ENCODE data around the gene KRT9. TPM values are rescaled to one million over a fixed set of nuclear protein-coding genes. Genes with fewer than 3 reads are reported as not detected.

KRT9 gene
- total and polyA plus RNA-seq, 2 of the 13 experiments (the other 11 are each of a cell fraction or from before 2014, with no cell fraction given): not detected

- TF ChIP-seq CCDC6 (CRISPR knock-in tag; IDR thresholded peaks at IDR 0.05) (0 out of 2 replicates have a peak, but pooled peaks have one; percentile 59), SMAD9 (CRISPR knock-in tag; IDR thresholded peaks at IDR 0.05) (no peak), MIXL1 (CRISPR knock-in tag; IDR thresholded peaks at IDR 0.05) (0 out of 2 replicates have a peak, but pooled peaks have one; percentile 37), AGO2 (optimal IDR thresholded peaks at IDR 0.05; ENCODE audit: low read depth, low read length) (no peak), DZIP1 (CRISPR knock-in tag; IDR thresholded peaks at IDR 0.05) (no peak), ZNF574 (CRISPR knock-in tag; IDR thresholded peaks at IDR 0.05) (peak; percentile 41), MEIS2 (CRISPR knock-in tag; IDR thresholded peaks at IDR 0.05) (no peak), DDIT3 (CRISPR knock-in tag; IDR thresholded peaks at IDR 0.05) (no peak)
- TF ChIP-seq, protein P1, sequence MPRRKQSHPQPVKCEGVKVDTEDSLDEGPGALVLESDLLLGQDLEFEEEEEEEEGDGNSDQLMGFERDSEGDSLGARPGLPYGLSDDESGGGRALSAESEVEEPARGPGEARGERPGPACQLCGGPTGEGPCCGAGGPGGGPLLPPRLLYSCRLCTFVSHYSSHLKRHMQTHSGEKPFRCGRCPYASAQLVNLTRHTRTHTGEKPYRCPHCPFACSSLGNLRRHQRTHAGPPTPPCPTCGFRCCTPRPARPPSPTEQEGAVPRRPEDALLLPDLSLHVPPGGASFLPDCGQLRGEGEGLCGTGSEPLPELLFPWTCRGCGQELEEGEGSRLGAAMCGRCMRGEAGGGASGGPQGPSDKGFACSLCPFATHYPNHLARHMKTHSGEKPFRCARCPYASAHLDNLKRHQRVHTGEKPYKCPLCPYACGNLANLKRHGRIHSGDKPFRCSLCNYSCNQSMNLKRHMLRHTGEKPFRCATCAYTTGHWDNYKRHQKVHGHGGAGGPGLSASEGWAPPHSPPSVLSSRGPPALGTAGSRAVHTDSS (CRISPR knock-in tag; conservative IDR thresholded peaks at IDR 0.05): no peak
- TF ChIP-seq, protein P2, sequence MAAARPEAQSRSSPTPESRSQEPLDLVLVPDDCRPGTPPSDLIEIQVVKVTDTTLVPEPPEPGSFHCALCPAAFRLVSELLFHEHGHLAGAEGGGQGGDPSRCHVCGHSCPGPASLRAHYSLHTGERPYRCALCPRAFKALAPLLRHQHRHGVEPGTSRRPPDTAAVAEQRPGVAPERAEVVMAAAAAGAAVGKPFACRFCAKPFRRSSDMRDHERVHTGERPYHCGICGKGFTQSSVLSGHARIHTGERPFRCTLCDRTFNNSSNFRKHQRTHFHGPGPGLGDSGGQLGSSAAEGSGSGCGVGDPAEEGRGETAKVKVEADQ (CRISPR knock-in tag; IDR thresholded peaks at IDR 0.05; ENCODE audit: borderline replicate concordance): no peak
- TF ChIP-seq, protein P3, sequence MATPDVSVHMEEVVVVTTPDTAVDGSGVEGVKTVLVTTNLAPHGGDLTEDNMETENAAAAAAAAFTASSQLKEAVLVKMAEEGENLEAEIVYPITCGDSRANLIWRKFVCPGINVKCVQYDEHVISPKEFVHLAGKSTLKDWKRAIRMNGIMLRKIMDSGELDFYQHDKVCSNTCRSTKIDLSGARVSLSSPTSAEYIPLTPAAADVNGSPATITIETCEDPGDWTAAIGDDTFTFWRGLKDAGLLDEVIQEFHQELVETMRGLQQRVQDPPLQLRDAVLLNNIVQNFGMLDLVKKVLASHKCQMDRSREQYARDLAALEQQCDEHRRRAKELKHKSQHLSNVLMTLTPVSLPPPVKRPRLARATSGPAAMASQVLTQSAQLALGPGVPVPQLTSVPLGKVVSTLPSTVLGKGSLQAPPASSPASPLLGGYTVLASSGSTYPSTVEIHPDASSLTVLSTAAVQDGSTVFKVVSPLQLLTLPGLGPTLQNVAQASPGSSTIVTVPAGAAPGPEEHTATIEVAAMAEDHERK (CRISPR knock-in tag; IDR thresholded peaks at IDR 0.05; ENCODE audit: low read depth): no peak
- TF ChIP-seq, protein P4, sequence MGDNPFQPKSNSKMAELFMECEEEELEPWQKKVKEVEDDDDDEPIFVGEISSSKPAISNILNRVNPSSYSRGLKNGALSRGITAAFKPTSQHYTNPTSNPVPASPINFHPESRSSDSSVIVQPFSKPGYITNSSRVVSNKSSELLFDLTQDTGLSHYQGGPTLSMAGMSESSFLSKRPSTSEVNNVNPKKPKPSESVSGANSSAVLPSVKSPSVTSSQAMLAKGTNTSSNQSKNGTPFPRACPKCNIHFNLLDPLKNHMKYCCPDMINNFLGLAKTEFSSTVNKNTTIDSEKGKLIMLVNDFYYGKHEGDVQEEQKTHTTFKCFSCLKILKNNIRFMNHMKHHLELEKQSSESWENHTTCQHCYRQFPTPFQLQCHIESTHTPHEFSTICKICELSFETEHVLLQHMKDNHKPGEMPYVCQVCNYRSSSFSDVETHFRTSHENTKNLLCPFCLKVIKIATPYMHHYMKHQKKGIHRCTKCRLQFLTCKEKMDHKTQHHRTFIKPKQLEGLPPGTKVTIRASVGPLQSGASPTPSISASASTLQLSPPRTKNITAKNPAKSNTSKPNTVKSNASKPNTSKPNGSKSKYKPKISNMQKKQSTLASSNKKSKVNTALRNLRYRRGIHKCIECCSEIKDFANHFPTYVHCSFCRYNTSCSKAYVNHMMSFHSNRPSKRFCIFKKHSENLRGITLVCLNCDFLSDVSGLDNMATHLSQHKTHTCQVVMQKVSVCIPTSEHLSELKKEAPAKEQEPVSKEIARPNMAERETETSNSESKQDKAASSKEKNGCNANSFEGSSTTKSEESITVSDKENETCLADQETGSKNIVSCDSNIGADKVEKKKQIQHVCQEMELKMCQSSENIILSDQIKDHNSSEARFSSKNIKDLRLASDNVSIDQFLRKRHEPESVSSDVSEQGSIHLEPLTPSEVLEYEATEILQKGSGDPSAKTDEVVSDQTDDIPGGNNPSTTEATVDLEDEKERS (CRISPR knock-in tag; IDR thresholded peaks at IDR 0.05): peak; percentile 84; the same call in 1 of the 2 replicates
Observed at GRCh38 chr17:41548844-41549595, 22.8 kb downstream of the KRT9 start (continued).

Measured in HepG2 (cell line).